K562 (cell line): ENCODE measurements around the gene IL11. TPM values are rescaled to one million over a fixed set of nuclear protein-coding genes. Genes with fewer than 3 reads are reported as not detected.
A peak's percentile ranks its signal among the peaks of the same experiment; 100 is the strongest.

Experiments used
- ARID4B ChIP-seq: sonication (generic); formaldehyde crosslinking; IDR thresholded peaks from 2 replicates; pipeline ENCODE4 v1.8.0; 2022; ENCODE audit warnings: mild to moderate bottlenecking, missing genetic modification reagents
- BCOR ChIP-seq: fragments of 450-650 bp; IDR thresholded peaks from 2 replicates; pipeline ENCODE4 v1.6.1; 2016
- DPF2 ChIP-seq: fragments of 450-650 bp; IDR thresholded peaks from 2 replicates; pipeline ENCODE4 v1.6.1; 2016
- E2F1 ChIP-seq: sonication (generic); formaldehyde crosslinking; IDR thresholded peaks from 2 replicates; pipeline ENCODE4 v1.8.1; 2023; ENCODE audit warnings: mild to moderate bottlenecking, missing genetic modification reagents, moderate library complexity
- EP400 ChIP-seq: fragments of 450-650 bp; IDR thresholded peaks from 2 replicates; pipeline ENCODE4 v1.6.1; 2017; ENCODE audit warnings: antibody characterized with exemption, mild to moderate bottlenecking, moderate library complexity
- ERF ChIP-seq: fragments of 450-650 bp; formaldehyde crosslinking; IDR thresholded peaks from 2 replicates; pipeline ENCODE4 v1.4.0; 2020; ENCODE audit warnings: mild to moderate bottlenecking, mixed read lengths
- FOSL1 ChIP-seq: fragments of 200-800 bp; sonication (Bioruptor generic); conservative IDR thresholded peaks from 2 replicates; pipeline ENCODE4 v1.6.1; 2016; ENCODE audit warnings: missing genetic modification characterization, missing compliant biosample characterization
- FOXP1 ChIP-seq: sonication (generic); formaldehyde crosslinking; IDR thresholded peaks from 2 replicates; pipeline ENCODE4 v1.8.0; 2022; ENCODE audit warnings: mild to moderate bottlenecking, missing genetic modification reagents
- HSF4 ChIP-seq: fragments of 250-450 bp; sonication (Bioruptor Pico); IDR thresholded peaks from 2 replicates; pipeline ENCODE4 v2.1.2; 2022; ENCODE audit warnings: mild to moderate bottlenecking, moderate library complexity, borderline replicate concordance
- MLX ChIP-seq, 2 experiments: fragments of 450-650 bp in 1 of 2; sonication (generic) in 1 of 2; formaldehyde crosslinking; conservative IDR thresholded peaks; 2 replicates each; pipeline versions ENCODE4 v1.4.0 to v1.8.1; 2020 to 2022; ENCODE audit warnings: mild to moderate bottlenecking in 1 of 2, missing genetic modification reagents in 1 of 2
- NCOR1 ChIP-seq: fragments of 450-650 bp; IDR thresholded peaks from 2 replicates; pipeline ENCODE4 v1.6.1; 2016; ENCODE audit warnings: mild to moderate bottlenecking, moderate library complexity
- NR0B1 ChIP-seq: fragments of 450-650 bp; IDR thresholded peaks from one replicate; pipeline ENCODE4 v1.6.1; 2018; ENCODE audit warnings: mild to moderate bottlenecking, moderate library complexity; ENCODE audit not compliant: partially characterized antibody
- NR2C1 ChIP-seq, 2 experiments: fragments of 450-650 bp; IDR thresholded peaks; 2 replicates each; pipeline ENCODE4 v1.6.1; 2017; ENCODE audit warnings: mild to moderate bottlenecking in 2 of 2, antibody characterized with exemption in 1 of 2, inconsistent platforms in 1 of 2, missing compliant biosample characterization in 1 of 2, missing genetic modification characterization in 1 of 2
- POLR2AphosphoS2 ChIP-seq: IDR thresholded peaks from 2 replicates; pipeline ENCODE4 v1.6.1; 2012; ENCODE audit warnings: low read length, improper control_type of control experiment
- RBM39 ChIP-seq: fragments of 200-400 bp; formaldehyde crosslinking; optimal IDR thresholded peaks from 2 replicates; pipeline ENCODE3; 2018; ENCODE audit warnings: low read depth, low read length
- SP2 ChIP-seq: IDR thresholded peaks from 2 replicates; pipeline ENCODE4 v1.6.1; 2011; ENCODE audit warnings: mild to moderate bottlenecking, low read depth, low read length, moderate library complexity; ENCODE audit not compliant: poor library complexity, severe bottlenecking; ENCODE audit errors: extremely low read depth
- TCF15 ChIP-seq: fragments of 250-450 bp; sonication (Bioruptor Pico); IDR thresholded peaks from 2 replicates; pipeline ENCODE4 v1.8.0; 2022; ENCODE audit warnings: moderate library complexity, mild to moderate bottlenecking, inconsistent platforms
- ZFPM2 ChIP-seq: fragments of 250-450 bp; sonication (Bioruptor Pico); IDR thresholded peaks from 2 replicates; pipeline ENCODE4 v1.5.1; 2022; ENCODE audit warnings: mild to moderate bottlenecking
- ZNF3 ChIP-seq: fragments of 250-450 bp; sonication (Bioruptor Pico); IDR thresholded peaks from 2 replicates; pipeline ENCODE4 v1.5.0; 2021; ENCODE audit warnings: mild to moderate bottlenecking, moderate library complexity
- ZNF583 ChIP-seq: fragments of 250-450 bp; sonication (Bioruptor Pico); IDR thresholded peaks from 2 replicates; pipeline ENCODE4 v1.4.0; 2020
- polyA plus RNA-seq, 8 experiments: library from polyadenylated mRNA; depleted of rRNA in 4 of 8; stranded (reverse) in 5 of 8; unstranded in 3 of 8; fragments of >200 nt; fragmentation: Nextera tagmentation in 2 of 8; fragmentation: Illumina TruSeq in 1 of 8; extraction: Ambion mirVana in 2 of 8; extraction: Trizol in 1 of 8; gene quantifications; 2 replicates each; pipeline versions ENCODE4 v1.2.1 to v1.2.3, GENCODE V29; 2011 to 2014; ENCODE audit warnings: inconsistent platforms in 1 of 8, missing spikeins in 1 of 8
- total RNA-seq, 7 experiments: library from RNA; depleted of rRNA in 6 of 7; stranded (reverse); fragments of >200 nt in 6 of 7; fragmentation: Illumina TruSeq in 2 of 7; extraction: Trizol in 2 of 7; gene quantifications; 2 replicates each; pipeline versions ENCODE4 v1.2.1 to v1.2.3, GENCODE V29; 2011 to 2021; ENCODE audit warnings: low replicate concordance in 1 of 7

Gene IL11
- total and polyA plus RNA-seq, 9 of the 15 experiments (the other 6 are each of a cell fraction or from before 2014, with no cell fraction given), result 0.04 to 0.42 (median 0.06) TPM; not detected in 6

GRCh38 chr19:55385724-55386492, 15.6 kb upstream of the IL11 start, which contains the start of gene RPL28 (continued):
- peak; percentile 95 for TF ChIP-seq ARID4B (CRISPR knock-in tag)
- no peak for TF ChIP-seq SP2
- no peak for TF ChIP-seq HSF4 (CRISPR knock-in tag)
- TF ChIP-seq DPF2, result 0 out of 2 replicates have a peak, but pooled peaks have one; percentile 13
- TF ChIP-seq BCOR, result peak; percentile 51; the same call in 1 of the 2 replicates
- peak; percentile 10; the same call in 1 of the 2 replicates for TF ChIP-seq FOSL1
- TF ChIP-seq NR0B1, result no peak
- TF ChIP-seq NR2C1 (IDR thresholded peaks at IDR 0.05), result no peak
- TF ChIP-seq NR2C1 (tag; IDR thresholded peaks at IDR 0.05), result no peak
- no peak for TF ChIP-seq TCF15
- TF ChIP-seq E2F1 (CRISPR knock-in tag), result 0 out of 2 replicates have a peak, but pooled peaks have one; percentile 32
- peak; percentile 84; the same call in 1 of the 2 replicates for TF ChIP-seq FOXP1 (CRISPR knock-in tag)
- TF ChIP-seq ZNF3, result no peak
- TF ChIP-seq ZFPM2 (CRISPR knock-in tag), result no peak
- TF ChIP-seq NCOR1, result no peak
- peak; percentile 87; the same call in 1 of the 2 replicates for TF ChIP-seq POLR2AphosphoS2
- TF ChIP-seq MLX (CRISPR knock-in tag; conservative IDR thresholded peaks at IDR 0.05), result no peak
- TF ChIP-seq ERF (CRISPR knock-in tag), result peak; percentile 79; the same call in 1 of the 2 replicates
- no peak for TF ChIP-seq ZNF583 (CRISPR knock-in tag)
- peak; percentile 81 for TF ChIP-seq EP400
- TF ChIP-seq RBM39, result no peak
